Gastroesophageal sphincter (tissue), 3 donors: ENCODE measurements around the gene LCMT1.

Source experiments
- EP300 ChIP-seq: sonication (generic); formaldehyde crosslinking; IDR thresholded peaks from one replicate; pipeline ENCODE4 v1.6.1; 2017; ENCODE audit warnings: antibody characterized with exemption, mild to moderate bottlenecking
- POLR2AphosphoS5 ChIP-seq: sonication (generic); formaldehyde crosslinking; IDR thresholded peaks from one replicate; pipeline ENCODE4 v1.6.1; 2017; ENCODE audit warnings: antibody characterized with exemption
- TF ChIP-seq, protein P1 (sequence below), 4 experiments: fragments of 200-600 bp in 2 of 4; fragments of 450-650 bp in 2 of 4; sonication (generic) in 1 of 4; IDR thresholded peaks; one replicate each; pipeline ENCODE4 v1.5.1; 2017 to 2019; ENCODE audit warnings: antibody characterized with exemption in 4 of 4, mild to moderate bottlenecking in 2 of 4, moderate library complexity in 2 of 4

DNA sequence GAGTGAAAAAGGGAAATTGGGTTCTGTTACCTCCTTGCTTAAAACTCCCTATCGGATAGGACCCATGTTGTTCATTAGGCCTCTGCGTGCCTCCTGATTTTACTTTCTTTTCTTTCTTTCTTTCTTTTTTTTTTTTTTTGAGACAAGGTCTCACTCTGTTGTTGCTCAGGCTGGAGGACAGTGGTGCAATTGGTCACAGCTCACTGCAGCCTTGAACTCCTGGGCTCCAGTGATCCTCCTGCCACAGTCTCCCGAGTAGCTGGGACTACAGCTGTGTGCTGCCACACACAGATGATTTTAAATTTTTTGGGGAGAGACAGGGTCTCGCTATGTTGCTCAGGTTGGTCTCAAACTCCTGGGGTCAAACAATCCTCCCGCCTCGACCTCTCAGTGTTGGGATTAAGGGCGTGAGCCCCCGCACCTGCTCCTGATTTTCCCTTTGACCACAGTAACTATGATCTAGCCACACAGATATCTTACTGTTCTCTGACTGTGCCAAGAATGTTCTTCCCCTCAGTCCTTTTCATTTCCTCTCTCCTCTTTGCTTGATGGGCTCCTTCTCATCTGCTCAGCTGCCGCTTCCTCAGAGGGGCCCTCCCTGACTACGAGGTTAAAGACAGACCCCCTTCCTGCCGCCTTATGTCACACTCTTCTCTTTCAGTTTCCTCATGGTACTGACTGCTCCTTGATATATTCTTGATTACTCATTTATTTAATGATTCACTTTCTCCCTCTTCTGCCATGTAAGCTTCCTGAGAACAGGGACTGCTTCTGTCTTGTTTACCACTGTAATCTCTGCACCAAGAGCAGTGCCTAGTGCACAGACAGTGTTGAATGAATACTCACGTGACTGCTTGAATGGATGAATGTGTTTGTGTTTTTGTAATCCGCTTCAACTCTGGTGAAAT lies 44.3 kb downstream of the LCMT1 start:
- TF ChIP-seq, protein P1, sequence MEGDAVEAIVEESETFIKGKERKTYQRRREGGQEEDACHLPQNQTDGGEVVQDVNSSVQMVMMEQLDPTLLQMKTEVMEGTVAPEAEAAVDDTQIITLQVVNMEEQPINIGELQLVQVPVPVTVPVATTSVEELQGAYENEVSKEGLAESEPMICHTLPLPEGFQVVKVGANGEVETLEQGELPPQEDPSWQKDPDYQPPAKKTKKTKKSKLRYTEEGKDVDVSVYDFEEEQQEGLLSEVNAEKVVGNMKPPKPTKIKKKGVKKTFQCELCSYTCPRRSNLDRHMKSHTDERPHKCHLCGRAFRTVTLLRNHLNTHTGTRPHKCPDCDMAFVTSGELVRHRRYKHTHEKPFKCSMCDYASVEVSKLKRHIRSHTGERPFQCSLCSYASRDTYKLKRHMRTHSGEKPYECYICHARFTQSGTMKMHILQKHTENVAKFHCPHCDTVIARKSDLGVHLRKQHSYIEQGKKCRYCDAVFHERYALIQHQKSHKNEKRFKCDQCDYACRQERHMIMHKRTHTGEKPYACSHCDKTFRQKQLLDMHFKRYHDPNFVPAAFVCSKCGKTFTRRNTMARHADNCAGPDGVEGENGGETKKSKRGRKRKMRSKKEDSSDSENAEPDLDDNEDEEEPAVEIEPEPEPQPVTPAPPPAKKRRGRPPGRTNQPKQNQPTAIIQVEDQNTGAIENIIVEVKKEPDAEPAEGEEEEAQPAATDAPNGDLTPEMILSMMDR (IDR thresholded peaks at IDR 0.05), result no peak
- no peak for TF ChIP-seq POLR2AphosphoS5
- TF ChIP-seq EP300, result no peak
